Sigmoid colon (tissue), 7 donors: ENCODE measurements around the gene LOXHD1. TPM values are rescaled to one million over a fixed set of nuclear protein-coding genes. Genes with fewer than 3 reads are reported as not detected.
A peak's percentile ranks its signal among the peaks of the same experiment; 100 is the strongest.

Experiments used
- DNase-seq: peaks from one replicate; pipeline ENCODE4 v3.0.0-alpha.2; 2019
- H3K27ac ChIP-seq, 4 donors: fragments of 200-600 bp; sonication (generic); one replicate each; pipeline ENCODE4 v1.5.1; 2016 to 2019; ENCODE audit warnings: mild to moderate bottlenecking in 1 of 4
- H3K27me3 ChIP-seq, 3 donors: fragments of 200-600 bp; sonication (generic); one replicate each; pipeline ENCODE4 v1.5.1; 2019; ENCODE audit warnings: mild to moderate bottlenecking in 1 of 3
- H3K36me3 ChIP-seq, 4 donors: fragments of 200-600 bp; sonication (generic); one replicate each; pipeline ENCODE4 v1.5.1; 2016 to 2019
- H3K4me1 ChIP-seq, 4 donors: fragments of 200-600 bp; sonication (generic); one replicate each; pipeline ENCODE4 v1.5.1; 2017 to 2019
- H3K4me3 ChIP-seq, 4 donors: fragments of 200-600 bp; sonication (generic); one replicate each; pipeline ENCODE4 v1.5.1; 2017 to 2019; ENCODE audit warnings: mild to moderate bottlenecking in 2 of 4, moderate library complexity in 1 of 4
- H3K9me3 ChIP-seq, 4 donors: fragments of 200-600 bp in 3 of 4; sonication (generic) in 3 of 4; one replicate each; pipeline versions ENCODE4 v1.5.1 to v1.6.1; 2013 to 2019
- CTCF ChIP-seq, 4 experiments: fragments of 450-650 bp in 3 of 4; fragments of 200-600 bp in 1 of 4; IDR thresholded peaks; one replicate each; pipeline ENCODE4 v1.5.1; 2016 to 2019; ENCODE audit warnings: antibody characterized with exemption in 4 of 4, mild to moderate bottlenecking in 3 of 4, moderate library complexity in 2 of 4
- EP300 ChIP-seq, 4 donors: sonication (generic); formaldehyde crosslinking; IDR thresholded peaks; one replicate each; pipeline ENCODE4 v1.6.1; 2017; ENCODE audit warnings: antibody characterized with exemption in 4 of 4
- POLR2A ChIP-seq, 2 donors: fragments of 450-650 bp; IDR thresholded peaks; one replicate each; pipeline ENCODE4 v1.6.1; 2016; ENCODE audit warnings: antibody characterized with exemption in 2 of 2, mild to moderate bottlenecking in 2 of 2, moderate library complexity in 2 of 2
- POLR2AphosphoS5 ChIP-seq, 4 donors: sonication (generic); formaldehyde crosslinking; IDR thresholded peaks; one replicate each; pipeline ENCODE4 v1.6.1; 2017; ENCODE audit warnings: antibody characterized with exemption in 4 of 4
- WGBS, 2 donors: extraction: QIAGEN DNeasy Blood & Tissue Kit; methylation state at CpG; one replicate each; pipeline ENCODE4 v1.1.7; 2013; 5-methylcytosine and 5-hydroxymethylcytosine counted together
- intact Hi-C: fragments of 100-400 bp; cut with DNase I; formaldehyde crosslinking; loops from one replicate; pipeline ENCODE4 v1.15.1; 2023
- polyA plus RNA-seq, 3 donors: library from polyadenylated mRNA; stranded (reverse); fragments of 200-250 nt; gene quantifications; one replicate each; pipeline ENCODE4 v1.2.3, GENCODE V29; 2013
- total RNA-seq, 4 donors: library from RNA; depleted of rRNA; stranded (reverse); fragments of >200 nt; gene quantifications; one replicate each; pipeline ENCODE4 v1.1.0, GENCODE V29; 2016
- donor health status: healthy with polysubstance abuse.
- donor health status: Bipolar disorder and iron deficiency.
- donor health status: healthy.

LOXHD1 gene
- total and polyA plus RNA-seq, 7 donors, result 0.06 to 0.28 (median 0.27) TPM; not detected in 4

- H3K4me1 ChIP-seq, result no peaks in the 10 kb centered on the region
- peak; percentile 52 for DNase-seq
- WGBS, 2 donors, result 82 to 84% methylated on average over 27 of the region's 27 CpGs
- intact Hi-C loops, result loop anchor here (10.0 kb wide), 1 partner anchor 512 kb away; no protein-coding TSS in a partner anchor
- no peak overlapping the region for H3K4me3 ChIP-seq
- H3K9me3 ChIP-seq, result no peaks in the 10 kb centered on the region
- no peak overlapping the region for H3K27ac ChIP-seq
- no peaks in the 10 kb centered on the region for H3K27me3 ChIP-seq
- no peak for TF ChIP-seq CTCF (IDR thresholded peaks at IDR 0.05)
- no peak for TF ChIP-seq POLR2AphosphoS5 (IDR thresholded peaks at IDR 0.05)
- no peak for TF ChIP-seq EP300 (IDR thresholded peaks at IDR 0.05)
- TF ChIP-seq POLR2A (IDR thresholded peaks at IDR 0.05), result no peak
- H3K36me3 ChIP-seq, result no peaks in the 10 kb centered on the region
Measured at GRCh38 chr18:46656326-46657114, 500 bp downstream of the LOXHD1 start.

- intact Hi-C loops, result loop anchor here (10.0 kb wide), 1 partner anchor 508 kb away; no protein-coding TSS in a partner anchor
- no peaks in the 10 kb centered on the region for H3K36me3 ChIP-seq
- no peak overlapping the region for H3K27ac ChIP-seq
- no peaks in the 10 kb centered on the region for H3K27me3 ChIP-seq
- no peaks in the 10 kb centered on the region for H3K4me1 ChIP-seq
- no peaks in the 10 kb centered on the region for H3K9me3 ChIP-seq
- TF ChIP-seq POLR2A (IDR thresholded peaks at IDR 0.05) (no peak), POLR2AphosphoS5 (IDR thresholded peaks at IDR 0.05) (no peak), EP300 (IDR thresholded peaks at IDR 0.05) (no peak), CTCF (IDR thresholded peaks at IDR 0.05) (no peak)
- H3K4me3 ChIP-seq, result no peak overlapping the region
- DNase-seq, result no peak
Measured at GRCh38 chr18:46652372-46652771, 4.6 kb downstream of the LOXHD1 start.

GRCh38 chr18:46650681-46651080 lies 6.3 kb downstream of the LOXHD1 start:
- no peaks in the 10 kb centered on the region for H3K36me3 ChIP-seq
- H3K4me3 ChIP-seq, result no peak overlapping the region
- H3K4me1 ChIP-seq, result no peaks in the 10 kb centered on the region
- no peaks in the 10 kb centered on the region for H3K27me3 ChIP-seq
- H3K27ac ChIP-seq, result no peak overlapping the region
- peak; percentile 18 for DNase-seq
- H3K9me3 ChIP-seq, result no peaks in the 10 kb centered on the region
- no peak for TF ChIP-seq CTCF (IDR thresholded peaks at IDR 0.05)
- TF ChIP-seq EP300 (IDR thresholded peaks at IDR 0.05), result no peak
- TF ChIP-seq POLR2AphosphoS5 (IDR thresholded peaks at IDR 0.05), result no peak
- no peak for TF ChIP-seq POLR2A (IDR thresholded peaks at IDR 0.05)
- WGBS, 2 donors, result 50 to 70% methylated on average over 4 of the region's 4 CpGs
- intact Hi-C loops, result loop anchor here (10.0 kb wide), 1 partner anchor 506 kb away; no protein-coding TSS in a partner anchor

GRCh38 chr18:46649071-46649862 lies 7.8 kb downstream of the LOXHD1 start:
- Histone ChIP-seq H3K36me3 (no peaks in the 10 kb centered on the region), H3K27ac (no peak overlapping the region), H3K27me3 (no peaks in the 10 kb centered on the region), H3K4me1 (no peaks in the 10 kb centered on the region), H3K9me3 (no peaks in the 10 kb centered on the region), H3K4me3 (no peak overlapping the region)
- 72 to 83% methylated on average over 12 of the region's 12 CpGs for WGBS, 2 donors
- DNase-seq, result peak; percentile 18
- no peak for TF ChIP-seq POLR2A (IDR thresholded peaks at IDR 0.05)
- TF ChIP-seq POLR2AphosphoS5 (IDR thresholded peaks at IDR 0.05), result no peak
- TF ChIP-seq EP300 (IDR thresholded peaks at IDR 0.05), result no peak
- TF ChIP-seq CTCF (IDR thresholded peaks at IDR 0.05), result no peak
- intact Hi-C loops, result no loop called here
